HEK293 (cell line): ENCODE measurements around the gene COPS3.
"Not testable (repeated sequence)": the region's sequence is repeated elsewhere in the genome, so short reads cannot be mapped to it uniquely, and the experiment has no call there.

Source experiments
- CTCF ChIA-PET: fragments of 350-600 bp; formaldehyde crosslinking; extraction: SDS; loops from one replicate; lab custom pipeline; 2021; ENCODE audit warnings: antibody characterized with exemption; lab: Yijun Ruan, JAX
- POLR2A ChIA-PET: fragments of 300-600 bp; formaldehyde crosslinking; extraction: SDS; loops from one replicate; lab custom pipeline; 2020; ENCODE audit warnings: antibody characterized with exemption, inconsistent platforms; lab: Yijun Ruan, JAX
- H3K27ac ChIP-seq: fragments of 200-500 bp; sonication (Bioruptor generic); 2 replicates; pipeline ENCODE4 v1.5.1; 2014; ENCODE audit warnings: low read depth, low read length, control low read depth, inconsistent platforms; ENCODE audit errors: extremely low read depth
- H3K36me3 ChIP-seq, 2 experiments: fragments of 200-500 bp in 1 of 2; sonication (Bioruptor generic) in 1 of 2; 1 replicate in 1 of 2; 2 replicates in 1 of 2; pipeline ENCODE4 v1.5.1; 2014 to 2017; ENCODE audit warnings: inconsistent platforms in 2 of 2, low read length in 2 of 2; ENCODE audit not compliant: control insufficient read depth in 2 of 2, insufficient read depth in 1 of 2
- H3K4me1 ChIP-seq: fragments of 200-500 bp; sonication (Bioruptor generic); 2 replicates; pipeline ENCODE4 v1.5.1; 2014; ENCODE audit warnings: mild to moderate bottlenecking, low read length, inconsistent platforms; ENCODE audit not compliant: control insufficient read depth, insufficient read depth
- H3K4me3 ChIP-seq: 2 replicates; pipeline ENCODE4 v1.5.1; 2011; ENCODE audit warnings: low read depth, mild to moderate bottlenecking, control low read depth, low read length, moderate library complexity
- H3K9me3 ChIP-seq: fragments of 200-500 bp; sonication (Bioruptor generic); 2 replicates; pipeline ENCODE4 v1.5.1; 2014; ENCODE audit warnings: low read depth, low read length, inconsistent platforms; ENCODE audit not compliant: control insufficient read depth, insufficient read depth
- BCL11B ChIP-seq: fragments of 450-650 bp; formaldehyde crosslinking; IDR thresholded peaks from 2 replicates; pipeline ENCODE4 v1.5.1; 2016; ENCODE audit warnings: low read depth, missing biosample characterization, missing genetic modification characterization
- HIC1 ChIP-seq: fragments of 450-650 bp; formaldehyde crosslinking; IDR thresholded peaks from 2 replicates; pipeline ENCODE4 v1.5.1; 2016; ENCODE audit warnings: missing biosample characterization, missing genetic modification characterization
- HOXA7 ChIP-seq: sonication (generic); formaldehyde crosslinking; IDR thresholded peaks from 2 replicates; pipeline ENCODE4 v1.8.1; 2022; ENCODE audit warnings: missing genetic modification reagents, borderline replicate concordance
- KLF17 ChIP-seq: fragments of 450-650 bp; formaldehyde crosslinking; IDR thresholded peaks from 2 replicates; pipeline ENCODE4 v1.5.1; 2016; ENCODE audit warnings: missing biosample characterization, missing genetic modification characterization
- RBAK ChIP-seq: fragments of 450-650 bp; formaldehyde crosslinking; IDR thresholded peaks from 2 replicates; pipeline ENCODE4 v1.5.1; 2016; ENCODE audit warnings: missing biosample characterization, missing genetic modification characterization
- SCRT2 ChIP-seq: fragments of 450-650 bp; formaldehyde crosslinking; IDR thresholded peaks from 2 replicates; pipeline ENCODE4 v1.5.1; 2016; ENCODE audit warnings: missing biosample characterization, missing genetic modification characterization
- SP2 ChIP-seq: fragments of 450-650 bp; formaldehyde crosslinking; IDR thresholded peaks from 2 replicates; pipeline ENCODE4 v1.5.1; 2016; ENCODE audit warnings: missing biosample characterization, missing genetic modification characterization
- ZBTB44 ChIP-seq: fragments of 450-650 bp; IDR thresholded peaks from 2 replicates; pipeline ENCODE4 v1.5.1; 2018; ENCODE audit warnings: missing biosample characterization, mild to moderate bottlenecking, missing genetic modification characterization
- ZBTB7A ChIP-seq: fragments of 450-650 bp; formaldehyde crosslinking; IDR thresholded peaks from 2 replicates; pipeline ENCODE4 v1.5.1; 2016; ENCODE audit warnings: low read depth, missing biosample characterization, missing genetic modification characterization
- ZNF121 ChIP-seq: fragments of 450-650 bp; formaldehyde crosslinking; IDR thresholded peaks from 2 replicates; pipeline ENCODE4 v1.5.1; 2016; ENCODE audit warnings: missing biosample characterization, missing genetic modification characterization
- ZNF155 ChIP-seq: fragments of 450-650 bp; formaldehyde crosslinking; IDR thresholded peaks from 2 replicates; pipeline ENCODE4 v1.5.1; 2016; ENCODE audit warnings: missing biosample characterization, missing genetic modification characterization
- ZNF184 ChIP-seq: fragments of 450-650 bp; IDR thresholded peaks from 2 replicates; pipeline ENCODE4 v1.5.1; 2018; ENCODE audit warnings: missing biosample characterization, mild to moderate bottlenecking, missing genetic modification characterization
- ZNF266 ChIP-seq: fragments of 450-650 bp; formaldehyde crosslinking; IDR thresholded peaks from 2 replicates; pipeline ENCODE4 v1.5.1; 2016; ENCODE audit warnings: missing biosample characterization, missing genetic modification characterization, low read depth
- ZNF292 ChIP-seq: fragments of 450-650 bp; formaldehyde crosslinking; IDR thresholded peaks from 2 replicates; pipeline ENCODE4 v1.5.1; 2016; ENCODE audit warnings: low read depth, missing biosample characterization, missing genetic modification characterization, borderline replicate concordance
- ZNF341 ChIP-seq: fragments of 450-650 bp; formaldehyde crosslinking; IDR thresholded peaks from 2 replicates; pipeline ENCODE4; 2016; ENCODE audit warnings: low read depth, missing biosample characterization, missing genetic modification characterization
- ZNF350 ChIP-seq: fragments of 450-650 bp; formaldehyde crosslinking; IDR thresholded peaks from 2 replicates; pipeline ENCODE4 v1.5.0; 2017; ENCODE audit warnings: missing biosample characterization, mild to moderate bottlenecking, missing genetic modification characterization
- ZNF404 ChIP-seq: fragments of 450-650 bp; formaldehyde crosslinking; IDR thresholded peaks from 2 replicates; pipeline ENCODE4 v1.5.1; 2017; ENCODE audit warnings: missing biosample characterization, missing genetic modification characterization
- ZNF529 ChIP-seq: fragments of 450-650 bp; formaldehyde crosslinking; IDR thresholded peaks from 2 replicates; pipeline ENCODE4 v1.5.1; 2017; ENCODE audit warnings: missing genetic modification characterization, missing biosample characterization; ENCODE audit not compliant: insufficient replicate concordance
- ZNF561 ChIP-seq: fragments of 450-650 bp; IDR thresholded peaks from 2 replicates; pipeline ENCODE4 v1.5.1; 2018; ENCODE audit warnings: missing biosample characterization, missing genetic modification characterization, borderline replicate concordance
- ZNF660 ChIP-seq: fragments of 450-650 bp; IDR thresholded peaks from 2 replicates; pipeline ENCODE4 v1.5.1; 2018; ENCODE audit warnings: missing biosample characterization, mild to moderate bottlenecking, missing genetic modification characterization
- TF ChIP-seq, protein P1 (sequence below): fragments of 450-650 bp; formaldehyde crosslinking; IDR thresholded peaks from 2 replicates; pipeline ENCODE4 v1.5.1; 2016; ENCODE audit warnings: missing biosample characterization, missing genetic modification characterization

COPS3 gene

DNA sequence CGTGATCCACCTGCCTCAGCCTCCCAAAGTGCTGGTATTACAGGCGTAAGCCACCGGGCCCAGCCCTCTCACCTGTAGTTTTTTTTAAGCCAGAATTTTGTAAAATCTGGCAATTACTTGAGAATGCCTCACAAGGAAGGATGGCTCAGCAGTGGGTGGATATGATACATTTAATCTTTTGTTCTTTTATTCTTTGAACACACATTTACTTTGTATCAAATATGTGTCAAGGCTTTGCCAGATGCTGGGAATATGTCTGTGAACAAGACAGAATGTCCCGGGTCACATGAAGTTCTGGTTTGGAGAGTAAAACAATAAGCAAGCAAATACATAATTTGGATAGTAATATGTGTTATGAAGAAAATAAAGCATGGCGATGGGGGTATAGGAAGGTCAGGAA, 4.9 kb upstream of the COPS3 start:
- H3K4me1 ChIP-seq, result no peaks in the 10 kb centered on the region
- CTCF ChIA-PET, result no interaction called here
- no peaks in the 10 kb centered on the region for H3K36me3 ChIP-seq
- no peak overlapping the region for H3K4me3 ChIP-seq
- no peak overlapping the region for H3K27ac ChIP-seq
- TF ChIP-seq KLF17 (tag by site-specific recombination), result no peak
- TF ChIP-seq ZNF184 (tag by site-specific recombination), result no peak
- TF ChIP-seq ZBTB7A (tag by site-specific recombination), result no peak
- no peak for TF ChIP-seq ZNF529
- no peak for TF ChIP-seq BCL11B
- TF ChIP-seq, protein P1, sequence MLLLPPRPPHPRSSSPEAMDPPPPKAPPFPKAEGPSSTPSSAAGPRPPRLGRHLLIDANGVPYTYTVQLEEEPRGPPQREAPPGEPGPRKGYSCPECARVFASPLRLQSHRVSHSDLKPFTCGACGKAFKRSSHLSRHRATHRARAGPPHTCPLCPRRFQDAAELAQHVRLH (tag by site-specific recombination), result no peak
- no peak for TF ChIP-seq RBAK (tag by site-specific recombination)
- TF ChIP-seq HIC1 (tag by site-specific recombination), result no peak
- no peak for TF ChIP-seq ZNF155
- no peak for TF ChIP-seq ZBTB44 (tag by site-specific recombination)
- TF ChIP-seq ZNF404 (tag by site-specific recombination), result no peak
- TF ChIP-seq ZNF660 (tag by site-specific recombination), result no peak
- no peak for TF ChIP-seq ZNF341 (tag by site-specific recombination)
- TF ChIP-seq ZNF266, result no peak
- POLR2A ChIA-PET, result no interaction called here
- H3K9me3 ChIP-seq, result no peaks in the 10 kb centered on the region

- Histone ChIP-seq H3K4me3 (peak overlapping the region; percentile 100), H3K36me3 (peaks cover 18 to 42% of the 10 kb centered on the region in 2 experiments), H3K9me3 (no peaks in the 10 kb centered on the region), H3K4me1 (peaks cover 6% of the 10 kb centered on the region), H3K27ac (no peak overlapping the region; the same call in 1 of the 2 replicates)
- ChIA-PET POLR2A (no interaction called here), CTCF (interaction anchor here (0.6 to 2.2 kb wide), 4 partner anchors 9 to 64 kb away, joined by 4 to 14 read pairs (median 8); no protein-coding TSS in a partner anchor)
- TF ChIP-seq ZNF561, result no peak
- no peak for TF ChIP-seq HOXA7
- TF ChIP-seq SP2 (tag by site-specific recombination), result no peak
- no peak for TF ChIP-seq ZNF350
- no peak for TF ChIP-seq ZNF292 (tag by site-specific recombination)
These were observed 1.7 kb downstream of the COPS3 start for GRCh38 chr17:17279316-17279715.

DNA sequence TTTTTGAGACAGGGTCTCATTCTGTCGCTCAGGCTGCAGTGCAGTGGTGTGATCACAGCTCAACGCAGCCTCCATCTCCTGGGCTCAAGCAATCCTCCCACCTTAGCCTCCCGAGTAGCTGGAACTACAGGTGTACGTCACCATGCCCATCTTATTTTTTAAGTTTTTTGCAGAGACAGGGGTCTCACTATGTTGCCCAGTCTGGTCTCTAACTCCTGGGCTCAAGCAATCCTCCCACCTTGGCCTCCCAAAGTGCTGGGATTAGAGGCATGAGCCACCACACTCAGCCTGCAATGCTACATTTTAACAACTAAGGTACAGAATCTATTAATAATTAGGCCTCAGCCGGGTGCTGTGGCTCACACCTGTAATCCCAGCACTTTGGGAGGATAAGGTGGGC, 3.6 kb downstream of the COPS3 start:
- H3K9me3 ChIP-seq, H3K4me1 ChIP-seq, H3K4me3 ChIP-seq, POLR2A ChIA-PET, H3K27ac ChIP-seq: not testable (repeated sequence)
- H3K36me3 ChIP-seq, result peaks cover 36 to 61% of the 10 kb centered on the region in 2 experiments
- CTCF ChIA-PET, result interaction anchor here (0.7 kb wide), 1 partner anchor 160 kb away, joined by 3 read pairs; no protein-coding TSS in a partner anchor
- TF ChIP-seq ZNF121 (tag by site-specific recombination) (peak; percentile 82), SCRT2 (tag by site-specific recombination) (0 out of 2 replicates have a peak, but pooled peaks have one; percentile 17)
